Neural progenitor cell (in vitro differentiated cells): ENCODE data around the gene ASB13. TPM values are rescaled to one million over a fixed set of nuclear protein-coding genes. Genes with fewer than 3 reads are reported as not detected.

Experiments
- DNase-seq: peaks from one replicate; pipeline ENCODE4 v3.0.0-alpha.2; 2016; ENCODE audit warnings: low spot score
- H2AFZ ChIP-seq: fragments of 200-600 bp; sonication (generic); replicated peaks from 2 replicates; pipeline ENCODE4 v1.6.1; 2016; ENCODE audit warnings: antibody characterized with exemption
- H3F3A ChIP-seq: fragments of 200-600 bp; sonication (generic); 2 replicates; pipeline ENCODE4 v1.6.1; 2016; ENCODE audit warnings: antibody characterized with exemption, low read depth
- H3K27ac ChIP-seq: fragments of 200-600 bp; sonication (generic); 2 replicates; pipeline ENCODE4 v1.5.1; 2016; ENCODE audit warnings: mild to moderate bottlenecking
- H3K27me3 ChIP-seq: fragments of 200-600 bp; sonication (generic); 2 replicates; pipeline ENCODE4 v1.6.1; 2016; ENCODE audit warnings: mild to moderate bottlenecking, moderate library complexity
- H3K36me3 ChIP-seq: fragments of 200-600 bp; sonication (generic); 2 replicates; pipeline ENCODE4 v1.5.1; 2016
- H3K4me1 ChIP-seq: fragments of 200-600 bp; sonication (generic); 2 replicates; pipeline ENCODE4 v1.6.1; 2016; ENCODE audit warnings: mixed run types
- H3K4me2 ChIP-seq: fragments of 200-600 bp; sonication (generic); 2 replicates; pipeline ENCODE4 v1.6.1; 2016
- H3K4me3 ChIP-seq: fragments of 200-600 bp; sonication (generic); 2 replicates; pipeline ENCODE4 v1.5.1; 2016
- H3K79me2 ChIP-seq: fragments of 200-600 bp; sonication (generic); 2 replicates; pipeline ENCODE4 v1.6.1; 2016; ENCODE audit warnings: low read depth
- H3K9ac ChIP-seq: fragments of 200-600 bp; sonication (generic); 2 replicates; pipeline ENCODE4 v1.6.1; 2016
- H3K9me3 ChIP-seq: fragments of 200-600 bp; sonication (generic); 2 replicates; pipeline ENCODE4 v1.5.1; 2016; ENCODE audit warnings: low read depth
- H4K20me1 ChIP-seq: fragments of 200-600 bp; sonication (generic); 2 replicates; pipeline ENCODE4 v1.6.1; 2016; ENCODE audit warnings: low read depth
- H3K27ac Mint-ChIP-seq: 3 replicates; pipeline ENCODE4 v1.8.0; 2021; ENCODE audit warnings: mixed read lengths
- H3K27me3 Mint-ChIP-seq: 2 replicates; pipeline ENCODE4 v1.8.0; 2022; ENCODE audit warnings: low read depth, mild to moderate bottlenecking, inconsistent platforms, moderate library complexity, mixed read lengths; ENCODE audit not compliant: insufficient read depth
- H3K36me3 Mint-ChIP-seq: 3 replicates; pipeline ENCODE4 v1.8.0; 2021; ENCODE audit warnings: mixed read lengths
- H3K4me1 Mint-ChIP-seq: 3 replicates; pipeline ENCODE4 v1.8.0; 2021; ENCODE audit warnings: mixed read lengths
- H3K4me3 Mint-ChIP-seq: 3 replicates; pipeline ENCODE4 v1.8.0; 2021; ENCODE audit warnings: mild to moderate bottlenecking, moderate library complexity, mixed read lengths
- H3K9me3 Mint-ChIP-seq: 3 replicates; pipeline ENCODE4 v1.8.0; 2020; ENCODE audit warnings: mixed read lengths
- EZH2 ChIP-seq: fragments of 200-600 bp; sonication (generic); IDR thresholded peaks from 2 replicates; pipeline ENCODE4 v1.6.1; 2017; ENCODE audit warnings: antibody characterized with exemption, mild to moderate bottlenecking, moderate library complexity
- EZH2phosphoT487 ChIP-seq: fragments of 200-600 bp; sonication (generic); IDR thresholded peaks from 2 replicates; pipeline ENCODE4 v1.6.1; 2017; ENCODE audit warnings: antibody characterized with exemption
- total RNA-seq: library from RNA; depleted of rRNA; stranded (reverse); fragments of >200 nt; gene quantifications from 2 replicates; pipeline ENCODE4 v1.2.3, GENCODE V29; 2015; ENCODE audit warnings: low replicate concordance
- TF ChIP-seq, protein P1 (sequence below): fragments of 200-600 bp; sonication (generic); IDR thresholded peaks from 2 replicates; pipeline ENCODE4 v1.5.1; 2017; ENCODE audit warnings: antibody characterized with exemption, mild to moderate bottlenecking

Gene ASB13
- total RNA-seq, 1 donor from 2014 or later = 15.0 TPM

DNA sequence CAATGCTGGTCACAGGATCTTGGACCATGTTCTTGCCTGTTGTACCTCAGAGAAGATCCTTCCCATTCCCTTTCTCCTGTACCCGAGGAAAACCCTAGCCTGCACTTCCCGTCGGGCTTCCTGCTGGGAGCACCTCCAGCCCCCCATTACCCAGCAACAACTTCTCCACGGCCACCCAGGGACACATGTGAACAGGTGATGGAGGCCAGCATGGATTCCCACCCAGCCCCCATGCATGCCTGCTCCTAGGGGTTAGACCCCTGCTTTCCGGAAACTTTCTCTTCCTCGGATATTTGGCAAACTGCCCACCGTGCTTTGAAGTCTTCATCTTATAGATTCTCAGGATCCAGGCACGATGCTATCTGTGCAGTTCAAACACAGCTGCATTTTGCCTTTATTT is 74.3 kb downstream of the ASB13 start:
- no peak for DNase-seq

DNA sequence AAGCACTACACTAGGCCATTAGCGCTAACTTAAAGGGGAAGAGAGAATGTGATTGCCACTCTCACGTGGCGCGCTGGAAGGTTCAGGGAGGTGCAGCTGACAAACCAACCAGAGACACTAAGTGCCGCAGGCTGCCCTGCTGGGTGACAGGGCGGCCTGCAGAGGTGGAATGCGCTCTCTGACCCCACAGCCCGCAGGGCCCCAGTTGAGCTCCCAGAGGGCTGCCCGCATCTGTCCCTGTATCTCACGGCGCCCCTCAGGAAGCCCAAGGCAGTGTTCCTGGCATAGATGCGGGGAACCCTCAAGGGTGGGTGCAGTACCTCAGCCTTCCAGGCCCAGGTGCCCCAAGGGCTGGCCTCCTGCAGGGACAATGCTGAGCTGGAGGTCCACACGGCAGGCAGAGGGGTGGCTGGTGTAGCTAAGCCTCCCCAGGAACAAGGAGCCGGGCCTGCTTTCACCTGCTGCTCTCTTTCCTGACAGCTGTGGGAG is 75.0 kb downstream of the ASB13 start:
- H3K27me3 ChIP-seq = no peaks in the 10 kb centered on the region
- peaks cover 81% of the 10 kb centered on the region for H3K4me1 Mint-ChIP-seq
- H3K36me3 Mint-ChIP-seq = no peaks in the 10 kb centered on the region
- H3K4me3 Mint-ChIP-seq = no peak overlapping the region
- no peaks in the 10 kb centered on the region for H3K9me3 ChIP-seq
- no peak overlapping the region for H3K27ac ChIP-seq
- TF ChIP-seq, protein P1, sequence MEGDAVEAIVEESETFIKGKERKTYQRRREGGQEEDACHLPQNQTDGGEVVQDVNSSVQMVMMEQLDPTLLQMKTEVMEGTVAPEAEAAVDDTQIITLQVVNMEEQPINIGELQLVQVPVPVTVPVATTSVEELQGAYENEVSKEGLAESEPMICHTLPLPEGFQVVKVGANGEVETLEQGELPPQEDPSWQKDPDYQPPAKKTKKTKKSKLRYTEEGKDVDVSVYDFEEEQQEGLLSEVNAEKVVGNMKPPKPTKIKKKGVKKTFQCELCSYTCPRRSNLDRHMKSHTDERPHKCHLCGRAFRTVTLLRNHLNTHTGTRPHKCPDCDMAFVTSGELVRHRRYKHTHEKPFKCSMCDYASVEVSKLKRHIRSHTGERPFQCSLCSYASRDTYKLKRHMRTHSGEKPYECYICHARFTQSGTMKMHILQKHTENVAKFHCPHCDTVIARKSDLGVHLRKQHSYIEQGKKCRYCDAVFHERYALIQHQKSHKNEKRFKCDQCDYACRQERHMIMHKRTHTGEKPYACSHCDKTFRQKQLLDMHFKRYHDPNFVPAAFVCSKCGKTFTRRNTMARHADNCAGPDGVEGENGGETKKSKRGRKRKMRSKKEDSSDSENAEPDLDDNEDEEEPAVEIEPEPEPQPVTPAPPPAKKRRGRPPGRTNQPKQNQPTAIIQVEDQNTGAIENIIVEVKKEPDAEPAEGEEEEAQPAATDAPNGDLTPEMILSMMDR = no peak
- TF ChIP-seq EZH2phosphoT487 = no peak
- TF ChIP-seq EZH2 = no peak
- peak; percentile 54 for DNase-seq
- H3K4me3 ChIP-seq = no peak overlapping the region
- H3K9me3 Mint-ChIP-seq = no peaks in the 10 kb centered on the region
- peak overlapping the region; percentile 3 for H3K27ac Mint-ChIP-seq
- peaks cover 6% of the 10 kb centered on the region for H3K27me3 Mint-ChIP-seq
- H3K36me3 ChIP-seq = no peaks in the 10 kb centered on the region
- no peak overlapping the region for H2AFZ ChIP-seq
- H3K4me1 ChIP-seq = peaks cover 30% of the 10 kb centered on the region
- H3K4me2 ChIP-seq = peak overlapping the region; percentile 23
- no peak overlapping the region for H3K9ac ChIP-seq
- H3F3A ChIP-seq = peaks cover 10% of the 10 kb centered on the region
- no peaks in the 10 kb centered on the region for H3K79me2 ChIP-seq
- no peaks in the 10 kb centered on the region for H4K20me1 ChIP-seq

More for the DNA sequence above, 74.3 kb downstream of the ASB13 start:
- Histone ChIP-seq H3K4me2 (no peak overlapping the region), H2AFZ (no peak overlapping the region), H3F3A (peaks cover 10% of the 10 kb centered on the region), H3K27me3 (no peaks in the 10 kb centered on the region), H3K27ac (no peak overlapping the region), H3K79me2 (no peaks in the 10 kb centered on the region), H3K9ac (no peak overlapping the region), H3K4me1 (peaks cover 27% of the 10 kb centered on the region), H4K20me1 (no peaks in the 10 kb centered on the region), H3K4me3 (no peak overlapping the region), H3K36me3 (no peaks in the 10 kb centered on the region), H3K9me3 (no peaks in the 10 kb centered on the region)
- no peak for TF ChIP-seq EZH2
- Mint-ChIP-seq H3K4me1 (peaks cover 77% of the 10 kb centered on the region), H3K27me3 (peaks cover 6% of the 10 kb centered on the region), H3K27ac (peak overlapping the region; percentile 55), H3K4me3 (no peak overlapping the region), H3K9me3 (no peaks in the 10 kb centered on the region), H3K36me3 (no peaks in the 10 kb centered on the region)

DNA sequence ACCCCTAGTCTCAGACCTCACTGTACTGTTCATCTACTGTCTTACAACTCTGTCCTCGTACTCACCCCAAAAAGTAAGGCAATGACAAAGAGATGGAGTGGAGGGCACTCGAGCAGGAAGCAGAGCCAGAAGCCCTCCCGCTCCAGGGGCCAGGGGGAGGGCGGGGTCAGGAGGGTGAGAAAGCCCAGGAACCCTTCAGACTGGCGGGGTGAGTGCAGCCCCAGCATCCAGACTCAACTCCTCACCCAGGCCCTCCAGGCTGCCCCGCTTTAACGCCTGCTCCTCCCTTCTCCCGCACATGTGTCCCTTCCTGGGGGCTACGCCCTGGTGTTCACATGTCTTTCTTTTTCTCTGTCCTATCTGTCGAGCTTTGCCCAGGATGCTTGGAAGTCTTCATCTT is 75.6 kb downstream of the ASB13 start:
- peak overlapping the region; percentile 68 for H3K27ac Mint-ChIP-seq
- no peaks in the 10 kb centered on the region for H3K36me3 ChIP-seq
- H3K4me2 ChIP-seq = no peak overlapping the region
- TF ChIP-seq, protein P1 = no peak
- no peak for TF ChIP-seq EZH2
- no peak for TF ChIP-seq EZH2phosphoT487
- H3K36me3 Mint-ChIP-seq = no peaks in the 10 kb centered on the region
- peaks cover 36% of the 10 kb centered on the region for H3K4me1 ChIP-seq
- H3K9me3 ChIP-seq = no peaks in the 10 kb centered on the region
- H3K4me1 Mint-ChIP-seq = peaks cover 80% of the 10 kb centered on the region
- no peaks in the 10 kb centered on the region for H3K9me3 Mint-ChIP-seq
- H3K27me3 ChIP-seq = no peaks in the 10 kb centered on the region
- DNase-seq = no peak
- no peak overlapping the region for H3K27ac ChIP-seq
- H3K9ac ChIP-seq = no peak overlapping the region
- no peaks in the 10 kb centered on the region for H3K79me2 ChIP-seq
- no peak overlapping the region for H3K4me3 ChIP-seq
- peaks cover 10% of the 10 kb centered on the region for H3F3A ChIP-seq
- H2AFZ ChIP-seq = no peak overlapping the region
- H3K27me3 Mint-ChIP-seq = peaks cover 6% of the 10 kb centered on the region
- H3K4me3 Mint-ChIP-seq = no peak overlapping the region
- no peaks in the 10 kb centered on the region for H4K20me1 ChIP-seq

DNA sequence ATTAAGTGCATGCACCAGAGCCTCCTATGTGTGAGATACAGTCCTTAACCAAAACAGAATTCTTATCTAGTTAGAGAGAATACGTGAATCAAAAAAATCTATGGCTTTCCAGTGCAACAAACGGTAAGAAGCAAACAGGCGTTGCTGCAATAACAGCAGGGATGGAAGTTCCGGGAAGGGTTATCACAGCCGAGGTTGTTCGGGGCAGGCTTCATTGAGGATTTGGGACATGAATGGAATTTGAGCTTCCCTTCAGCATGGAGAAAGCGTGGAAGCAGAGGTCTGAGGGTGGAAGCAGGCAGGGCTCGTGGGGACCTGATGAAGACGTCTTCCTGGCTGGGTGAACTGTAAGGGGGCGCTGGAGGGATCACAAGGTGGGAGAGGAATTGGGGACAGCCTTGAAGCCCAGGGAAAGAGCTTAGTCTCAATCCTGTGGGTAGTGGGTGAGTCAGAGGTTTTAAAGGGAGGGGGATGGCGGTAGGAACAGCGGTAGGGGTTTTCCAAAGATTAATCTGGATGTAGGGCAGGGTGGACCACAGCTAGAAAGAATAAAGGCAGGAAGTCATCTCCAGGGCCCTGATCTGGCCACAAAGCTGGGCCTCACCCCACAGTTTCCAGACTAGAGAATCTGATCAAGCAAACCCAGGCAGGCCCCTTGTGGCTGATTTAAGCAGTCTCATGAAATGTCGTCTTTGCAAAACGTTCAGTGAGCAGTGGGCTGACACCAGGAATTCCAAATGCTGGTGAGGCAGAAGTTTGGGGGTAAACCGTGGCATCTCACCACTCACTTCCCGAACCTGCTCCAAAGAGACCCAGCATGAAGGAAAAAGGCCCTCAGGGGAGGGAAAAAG is 76.5 kb downstream of the ASB13 start:
- Histone ChIP-seq H2AFZ (peak overlapping the region; percentile 13), H3K4me1 (peaks cover 45% of the 10 kb centered on the region), H3K9ac (no peak overlapping the region), H4K20me1 (no peaks in the 10 kb centered on the region), H3K36me3 (no peaks in the 10 kb centered on the region), H3K27ac (no peak overlapping the region), H3K4me3 (no peak overlapping the region), H3K79me2 (no peaks in the 10 kb centered on the region), H3K9me3 (no peaks in the 10 kb centered on the region), H3K27me3 (no peaks in the 10 kb centered on the region), H3K4me2 (no peak overlapping the region), H3F3A (peaks cover 10% of the 10 kb centered on the region)
- DNase-seq = no peak
- Mint-ChIP-seq H3K27me3 (peaks cover 6% of the 10 kb centered on the region), H3K9me3 (no peaks in the 10 kb centered on the region), H3K36me3 (no peaks in the 10 kb centered on the region), H3K4me3 (peak overlapping the region; percentile 19), H3K27ac (peak overlapping the region; percentile 76), H3K4me1 (peaks cover 80% of the 10 kb centered on the region)
- TF ChIP-seq, protein P1 = peak; percentile 16
- no peak for TF ChIP-seq EZH2
